Measurements from ENCODE around the gene RNF223. TPM values are rescaled to one million over a fixed set of nuclear protein-coding genes. Genes with fewer than 3 reads are reported as not detected.

The RNF223 gene
- total and polyA plus RNA-seq, 2 of the 8 experiments (the other 6 are each of a cell fraction or from before 2014, with no cell fraction given) = not detected

DNA sequence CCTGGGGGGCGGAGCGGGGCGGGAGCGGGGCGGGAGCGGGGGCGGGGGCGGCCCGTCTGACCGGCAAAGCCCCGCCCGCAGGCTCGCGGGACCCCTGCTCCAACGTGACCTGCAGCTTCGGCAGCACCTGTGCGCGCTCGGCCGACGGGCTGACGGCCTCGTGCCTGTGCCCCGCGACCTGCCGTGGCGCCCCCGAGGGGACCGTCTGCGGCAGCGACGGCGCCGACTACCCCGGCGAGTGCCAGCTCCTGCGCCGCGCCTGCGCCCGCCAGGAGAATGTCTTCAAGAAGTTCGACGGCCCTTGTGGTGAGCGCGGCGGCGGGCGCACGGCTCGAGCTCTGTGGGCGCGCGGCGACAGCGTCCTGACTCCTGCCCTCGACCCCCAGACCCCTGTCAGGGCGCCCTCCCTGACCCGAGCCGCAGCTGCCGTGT lies 33.0 kb downstream of the RNF223 start:
- Histone ChIP-seq H3K36me3 (ENCODE audit: control insufficient read depth in 2 of 4, insufficient read depth in 4 of 4, low read length in 3 of 4) (peaks cover 2 to 35% (median 11%) of the 10 kb centered on the region in 4 experiments; a peak in 6 of 8 replicates), H2BK120ac (replicated peaks; ENCODE audit: low read depth, low read length) (no peak overlapping the region), H3K18ac (ENCODE audit: extremely low read depth, low read length) (no peak overlapping the region), H2BK12ac (ENCODE audit: low read depth, low read length) (no peak overlapping the region), H3K4me1 (replicated peaks in 1 of 4; ENCODE audit: control insufficient read depth in 3 of 4, insufficient read depth in 4 of 4, low read length in 3 of 4) (peaks cover 0 to 10% (median 2%) of the 10 kb centered on the region in 4 experiments; a peak in 4 of 7 replicates), H3K27me3 (replicated peaks in 1 of 4; ENCODE audit: control insufficient read depth in 3 of 4, extremely low read depth in 1 of 4, insufficient read depth in 3 of 4, low read length in 3 of 4) (peaks cover 0 to 26% (median 17%) of the 10 kb centered on the region in 4 experiments; a peak in 5 of 7 replicates), H4K5ac (ENCODE audit: insufficient read length, low read depth, low read length) (no peak overlapping the region), H4K91ac (replicated peaks; ENCODE audit: insufficient read length, low read length) (no peak overlapping the region), H3K9me3 (ENCODE audit: insufficient read depth in 2 of 2, low read depth in 1 of 2, low read length in 1 of 2) (no peaks in the 10 kb centered on the region), H2BK15ac (ENCODE audit: low read length) (no peak overlapping the region), H3K79me2 (ENCODE audit: control insufficient read depth in 1 of 2, insufficient read depth in 2 of 2, low read length in 2 of 2) (no peaks in the 10 kb centered on the region), H4K20me1 (replicated peaks in 1 of 2; ENCODE audit: control insufficient read depth in 1 of 2, insufficient read depth in 2 of 2, low read length in 2 of 2) (peaks cover 40 to 59% of the 10 kb centered on the region in 2 experiments), H2AK5ac (ENCODE audit: low read depth, low read length) (no peak overlapping the region), H3K23ac (ENCODE audit: insufficient read length) (no peak overlapping the region), H3K79me1 (ENCODE audit: low read depth, low read length) (peaks cover 7% of the 10 kb centered on the region; the same call in 1 of the 2 replicates), H3K14ac (ENCODE audit: insufficient read length) (no peak overlapping the region), H3K9ac (replicated peaks in 1 of 4; ENCODE audit: extremely low read depth in 1 of 4, low read depth in 3 of 4, low read length in 3 of 4) (no peak overlapping the region), H3K27ac (ENCODE audit: low read depth, low read length) (no peak overlapping the region), H2BK20ac (ENCODE audit: low read length) (no peak overlapping the region), H3K56ac (replicated peaks; ENCODE audit: insufficient read length, low read depth, low read length) (no peak overlapping the region), H3K23me2 (ENCODE audit: low read depth, low read length) (peaks cover 8% of the 10 kb centered on the region; the same call in 1 of the 2 replicates), H2BK5ac (ENCODE audit: low read depth, low read length) (no peak overlapping the region), H3K4me3 (ENCODE audit: extremely low read depth in 1 of 4, insufficient read depth in 2 of 4, low read depth in 3 of 4, low read length in 4 of 4) (peak overlapping the region; percentile 3 to 54 (median 28); a peak in 6 of 8 replicates), H3K4ac (replicated peaks; ENCODE audit: insufficient read length, low read depth, low read length) (no peak overlapping the region), H3K4me2 (ENCODE audit: insufficient read depth in 1 of 2, low read depth in 2 of 2, low read length in 2 of 2) (peak overlapping the region; percentile 66 to 69), H2AFZ (ENCODE audit: low read length) (no peak overlapping the region), H4K8ac (ENCODE audit: extremely low read depth, insufficient read depth, low read length) (peak overlapping the region; percentile 57; the same call in 1 of the 2 replicates)
- FAIRE-seq (no peak), DNase-seq (ENCODE audit: low read depth in 1 of 2, low spot score in 2 of 2) (peak in 1 of 2 experiments; percentile 84)
- POLR2A ChIA-PET (ENCODE audit: partially characterized antibody) = interaction anchor here (0.6 to 10.9 kb wide), 14 partner anchors 9 to 86 kb away, joined by 3 to 245 read pairs (median 4); partner anchors contain the start of genes AGRN, ISG15, NOC2L and RNF223
- CTCF ChIA-PET (ENCODE audit: partially characterized antibody) = interaction anchor here (0.9 to 5.8 kb wide), 5 partner anchors 18 to 79 kb away, joined by 3 to 70 read pairs (median 16); no protein-coding TSS in a partner anchor
- WGBS, 2 experiments (ENCODE audit: extremely low coverage in 1 of 2, insufficient coverage in 1 of 2, insufficient read length in 1 of 2, insufficient replicate concordance in 2 of 2, low coverage in 1 of 2, low lambda C conversion rate in 2 of 2, missing lambda C conversion rate in 1 of 2) = 26% methylated on average over 28 of the region's 60 CpGs; no CpG with 5 or more reads in 1 of the 2 experiments
- TF ChIP-seq BACH1 (IDR thresholded peaks at IDR 0.05; ENCODE audit: low read length) = no peak
- TF ChIP-seq, protein P1, sequence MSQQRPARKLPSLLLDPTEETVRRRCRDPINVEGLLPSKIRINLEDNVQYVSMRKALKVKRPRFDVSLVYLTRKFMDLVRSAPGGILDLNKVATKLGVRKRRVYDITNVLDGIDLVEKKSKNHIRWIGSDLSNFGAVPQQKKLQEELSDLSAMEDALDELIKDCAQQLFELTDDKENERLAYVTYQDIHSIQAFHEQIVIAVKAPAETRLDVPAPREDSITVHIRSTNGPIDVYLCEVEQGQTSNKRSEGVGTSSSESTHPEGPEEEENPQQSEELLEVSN (IDR thresholded peaks at IDR 0.05) = peak; percentile 85
- no peak for TF ChIP-seq CHD1 (IDR thresholded peaks at IDR 0.05; ENCODE audit: low read depth, low read length)
- TF ChIP-seq, protein P2, sequence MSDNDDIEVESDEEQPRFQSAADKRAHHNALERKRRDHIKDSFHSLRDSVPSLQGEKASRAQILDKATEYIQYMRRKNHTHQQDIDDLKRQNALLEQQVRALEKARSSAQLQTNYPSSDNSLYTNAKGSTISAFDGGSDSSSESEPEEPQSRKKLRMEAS (IDR thresholded peaks at IDR 0.05) = peak; percentile 91
- TF ChIP-seq CHD2 (IDR thresholded peaks at IDR 0.05; ENCODE audit: low read length) = peak; percentile 59
- no peak for TF ChIP-seq ASH2L (IDR thresholded peaks at IDR 0.05; ENCODE audit: low read length)

Data from H1 (cell line).